ENCODE data around the gene KCNA5. TPM values are rescaled to one million over a fixed set of nuclear protein-coding genes. Genes with fewer than 3 reads are reported as not detected.

Gene KCNA5
- total RNA-seq, 1 experiment from 2014 or later: not detected

GRCh38 chr12:5071496-5071895 lies 27.8 kb downstream of the KCNA5 start:
- POLR2A ChIA-PET: no interaction called here
- Mint-ChIP-seq H3K27me3 (ENCODE audit: insufficient read depth, unreplicated experiment) (peaks cover 37% of the 10 kb centered on the region), H3K4me1 (ENCODE audit: low read depth, unreplicated experiment) (no peaks in the 10 kb centered on the region), H3K9me3 (ENCODE audit: unreplicated experiment) (no peaks in the 10 kb centered on the region), H3K36me3 (ENCODE audit: insufficient read depth, unreplicated experiment) (no peaks in the 10 kb centered on the region), H3K27ac (ENCODE audit: unreplicated experiment) (no peak overlapping the region), H3K4me3 (ENCODE audit: unreplicated experiment) (no peak overlapping the region)
- intact Hi-C loops (cut with micrococcal nuclease; ENCODE audit: unreplicated experiment): no loop called here
- H3K27me3 ChIP-seq (replicated peaks; ENCODE audit: control insufficient read depth, insufficient read depth, low read length): no peaks in the 10 kb centered on the region; the same call in none of the 2 replicates
- CTCF ChIA-PET: interaction anchor here (0.6 to 1.2 kb wide), 2 partner anchors 13 to 24 kb away, joined by 3 to 4 read pairs; no protein-coding TSS in a partner anchor
- no TSS peak for BruUV-seq (replicated peaks)
- no peaks in the 10 kb centered on the region for H3K9me3 ChIP-seq
- H3K36me3 ChIP-seq (ENCODE audit: control insufficient read depth, insufficient read depth, low read length): no peaks in the 10 kb centered on the region
- peak in 1 of 2 experiments; percentile 17 for TF ChIP-seq CTCF (IDR thresholded peaks at IDR 0.05; ENCODE audit: insufficient read depth in 1 of 2, low read depth in 1 of 2, low read length in 1 of 2, severe bottlenecking in 1 of 2, unreplicated experiment in 1 of 2)
- DNase-seq: no peak
- H3K4me3 ChIP-seq (ENCODE audit: low read depth, low read length): no peak overlapping the region
- no peaks in the 10 kb centered on the region for H3K4me1 ChIP-seq

GRCh38 chr12:5072311-5072710 lies 28.6 kb downstream of the KCNA5 start:
- Mint-ChIP-seq H3K36me3 (ENCODE audit: insufficient read depth, unreplicated experiment) (no peaks in the 10 kb centered on the region), H3K4me1 (ENCODE audit: low read depth, unreplicated experiment) (no peaks in the 10 kb centered on the region), H3K27ac (ENCODE audit: unreplicated experiment) (no peak overlapping the region), H3K27me3 (ENCODE audit: insufficient read depth, unreplicated experiment) (peaks cover 42% of the 10 kb centered on the region), H3K4me3 (ENCODE audit: unreplicated experiment) (no peak overlapping the region), H3K9me3 (ENCODE audit: unreplicated experiment) (no peaks in the 10 kb centered on the region)
- no peak for DNase-seq
- BruUV-seq (replicated peaks): no TSS peak
- Histone ChIP-seq H3K27me3 (replicated peaks; ENCODE audit: control insufficient read depth, insufficient read depth, low read length) (no peaks in the 10 kb centered on the region; the same call in none of the 2 replicates), H3K9me3 (no peaks in the 10 kb centered on the region), H3K4me1 (no peaks in the 10 kb centered on the region), H3K36me3 (ENCODE audit: control insufficient read depth, insufficient read depth, low read length) (no peaks in the 10 kb centered on the region), H3K4me3 (ENCODE audit: low read depth, low read length) (no peak overlapping the region)
- ChIA-PET POLR2A (no interaction called here), CTCF (no interaction called here)
- intact Hi-C loops (cut with micrococcal nuclease; ENCODE audit: unreplicated experiment): no loop called here
- no peak for TF ChIP-seq CTCF (IDR thresholded peaks at IDR 0.05; ENCODE audit: insufficient read depth in 1 of 2, low read depth in 1 of 2, low read length in 1 of 2, severe bottlenecking in 1 of 2, unreplicated experiment in 1 of 2)

GRCh38 chr12:5073054-5073453 lies 29.4 kb downstream of the KCNA5 start:
- BruUV-seq (replicated peaks): no TSS peak
- H3K27me3 ChIP-seq (replicated peaks; ENCODE audit: control insufficient read depth, insufficient read depth, low read length): peaks cover 2% of the 10 kb centered on the region
- no peaks in the 10 kb centered on the region for H3K9me3 Mint-ChIP-seq (ENCODE audit: unreplicated experiment)
- no peaks in the 10 kb centered on the region for H3K36me3 Mint-ChIP-seq (ENCODE audit: insufficient read depth, unreplicated experiment)
- intact Hi-C loops (cut with micrococcal nuclease; ENCODE audit: unreplicated experiment): no loop called here
- H3K4me3 ChIP-seq (ENCODE audit: low read depth, low read length): no peak overlapping the region
- H3K4me1 ChIP-seq: no peaks in the 10 kb centered on the region
- no peaks in the 10 kb centered on the region for H3K9me3 ChIP-seq
- H3K27ac Mint-ChIP-seq (ENCODE audit: unreplicated experiment): no peak overlapping the region
- CTCF ChIA-PET: no interaction called here
- TF ChIP-seq CTCF (IDR thresholded peaks at IDR 0.05; ENCODE audit: insufficient read depth in 1 of 2, low read depth in 1 of 2, low read length in 1 of 2, severe bottlenecking in 1 of 2, unreplicated experiment in 1 of 2): peak in 1 of 2 experiments; percentile 20
- H3K4me1 Mint-ChIP-seq (ENCODE audit: low read depth, unreplicated experiment): no peaks in the 10 kb centered on the region
- no peaks in the 10 kb centered on the region for H3K36me3 ChIP-seq (ENCODE audit: control insufficient read depth, insufficient read depth, low read length)
- no peak for DNase-seq
- H3K4me3 Mint-ChIP-seq (ENCODE audit: unreplicated experiment): no peak overlapping the region
- POLR2A ChIA-PET: no interaction called here
- H3K27me3 Mint-ChIP-seq (ENCODE audit: insufficient read depth, unreplicated experiment): peaks cover 38% of the 10 kb centered on the region

Measured in Caco-2 (cell line).